Uterus (tissue), 4 donors: ENCODE results near the gene KCNIP2. TPM values are rescaled to one million over a fixed set of nuclear protein-coding genes. Genes with fewer than 3 reads are reported as not detected.

Experiments used
- DNase-seq, 2 donors: peaks; one replicate each; pipeline ENCODE4 v3.0.0-alpha.2; 2019 to 2020
- H3K27ac ChIP-seq, 2 donors: fragments of 200-600 bp; sonication (generic); 1 replicate in 1 of 2; 2 replicates in 1 of 2; pipeline ENCODE4 v1.5.1; 2016 to 2018
- H3K27me3 ChIP-seq, 2 donors: fragments of 200-600 bp; sonication (generic); one replicate each; pipeline ENCODE4 v1.5.1; 2018 to 2019; ENCODE audit warnings: control low read depth in 1 of 2
- H3K36me3 ChIP-seq, 2 donors: fragments of 200-600 bp; sonication (generic); one replicate each; pipeline ENCODE4 v1.5.1; 2019; ENCODE audit warnings: control low read depth in 1 of 2
- H3K4me1 ChIP-seq, 2 donors: fragments of 200-600 bp; sonication (generic); one replicate each; pipeline ENCODE4 v1.5.1; 2018 to 2019; ENCODE audit warnings: control low read depth in 1 of 2
- H3K4me3 ChIP-seq, 2 donors: fragments of 200-600 bp; sonication (generic); 1 replicate in 1 of 2; 2 replicates in 1 of 2; pipeline ENCODE4 v1.5.1; 2018 to 2019; ENCODE audit warnings: mild to moderate bottlenecking in 1 of 2
- H3K9me3 ChIP-seq, 2 donors: fragments of 200-600 bp; sonication (generic); one replicate each; pipeline ENCODE4 v1.5.1; 2019; ENCODE audit warnings: control low read depth in 1 of 2
- POLR2A ChIP-seq, 2 donors: fragments of 450-650 bp; IDR thresholded peaks; one replicate each; pipeline ENCODE4 v1.6.1; 2016; ENCODE audit warnings: antibody characterized with exemption in 2 of 2, mild to moderate bottlenecking in 1 of 2, moderate library complexity in 1 of 2
- intact Hi-C: fragments of 100-400 bp; cut with DNase I; formaldehyde crosslinking; loops from one replicate; pipeline ENCODE4 v1.15.1; 2023; ENCODE audit warnings: low total_unique reads
- total RNA-seq, 4 donors: library from RNA; depleted of rRNA in 3 of 4; stranded (reverse); fragments of >200 nt in 3 of 4; gene quantifications; one replicate each; pipeline versions ENCODE4 v1.1.0 to v1.2.4, GENCODE V29; 2014 to 2023
- TF ChIP-seq, protein P1 (sequence below), 4 experiments: fragments of 200-600 bp in 2 of 4; fragments of 450-650 bp in 2 of 4; sonication (generic) in 2 of 4; IDR thresholded peaks; one replicate each; pipeline ENCODE4 v1.5.1; 2016 to 2019; ENCODE audit warnings: antibody characterized with exemption in 4 of 4, mild to moderate bottlenecking in 2 of 4, moderate library complexity in 1 of 4
- donor health status: DM: yes; HTN: yes; CAD: no.

Gene KCNIP2
- total RNA-seq, 4 donors from 2014 or later: 0.29 to 8.6 (median 4.1) TPM; not detected in 1

GRCh38 chr10:101840102-101840684 lies 3.4 kb downstream of the KCNIP2 start:
- H3K27ac ChIP-seq: no peak overlapping the region
- TF ChIP-seq, protein P1, sequence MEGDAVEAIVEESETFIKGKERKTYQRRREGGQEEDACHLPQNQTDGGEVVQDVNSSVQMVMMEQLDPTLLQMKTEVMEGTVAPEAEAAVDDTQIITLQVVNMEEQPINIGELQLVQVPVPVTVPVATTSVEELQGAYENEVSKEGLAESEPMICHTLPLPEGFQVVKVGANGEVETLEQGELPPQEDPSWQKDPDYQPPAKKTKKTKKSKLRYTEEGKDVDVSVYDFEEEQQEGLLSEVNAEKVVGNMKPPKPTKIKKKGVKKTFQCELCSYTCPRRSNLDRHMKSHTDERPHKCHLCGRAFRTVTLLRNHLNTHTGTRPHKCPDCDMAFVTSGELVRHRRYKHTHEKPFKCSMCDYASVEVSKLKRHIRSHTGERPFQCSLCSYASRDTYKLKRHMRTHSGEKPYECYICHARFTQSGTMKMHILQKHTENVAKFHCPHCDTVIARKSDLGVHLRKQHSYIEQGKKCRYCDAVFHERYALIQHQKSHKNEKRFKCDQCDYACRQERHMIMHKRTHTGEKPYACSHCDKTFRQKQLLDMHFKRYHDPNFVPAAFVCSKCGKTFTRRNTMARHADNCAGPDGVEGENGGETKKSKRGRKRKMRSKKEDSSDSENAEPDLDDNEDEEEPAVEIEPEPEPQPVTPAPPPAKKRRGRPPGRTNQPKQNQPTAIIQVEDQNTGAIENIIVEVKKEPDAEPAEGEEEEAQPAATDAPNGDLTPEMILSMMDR (IDR thresholded peaks at IDR 0.05): no peak
- no peak for TF ChIP-seq POLR2A (IDR thresholded peaks at IDR 0.05)
- no peak overlapping the region for H3K4me3 ChIP-seq
- peaks cover 0 to 6% of the 10 kb centered on the region in 2 donors for H3K4me1 ChIP-seq
- H3K27me3 ChIP-seq: no peaks in the 10 kb centered on the region
- no peaks in the 10 kb centered on the region for H3K9me3 ChIP-seq
- intact Hi-C loops: no loop called here
- DNase-seq: no peak
- H3K36me3 ChIP-seq: no peaks in the 10 kb centered on the region

DNA sequence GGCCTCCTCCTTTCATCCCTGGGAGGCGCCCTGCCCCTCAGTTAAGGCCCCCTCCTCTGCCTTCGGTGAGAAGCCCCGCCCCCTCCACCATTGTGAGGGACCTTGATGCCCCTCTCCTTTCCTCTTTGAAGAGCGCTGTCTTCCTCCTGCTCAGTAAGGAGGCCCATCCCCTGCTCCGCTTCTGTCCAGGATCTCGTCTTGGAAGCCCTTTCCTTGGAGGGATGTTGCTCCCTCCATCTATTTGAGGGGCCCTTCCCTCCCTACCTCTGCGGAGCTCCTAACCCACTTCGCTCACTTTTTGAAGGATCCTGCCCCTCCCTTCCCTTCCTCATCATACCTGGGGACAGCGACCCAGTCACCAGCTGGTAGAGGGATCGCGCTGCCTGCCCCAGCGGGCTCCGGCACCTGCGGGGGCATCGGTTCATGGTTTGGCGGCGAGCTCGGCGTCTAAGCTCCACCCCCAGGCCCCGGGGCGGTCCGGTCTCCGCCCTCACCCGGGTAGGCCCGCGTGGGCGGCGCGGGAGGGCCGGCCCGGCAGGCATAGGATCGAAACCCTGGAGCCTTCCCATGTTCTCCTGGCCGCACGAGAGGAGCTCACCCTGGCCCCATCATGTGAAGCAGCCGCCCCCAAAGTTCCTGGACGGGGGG lies 4.1 kb downstream of the KCNIP2 start:
- H3K27ac ChIP-seq: no peak overlapping the region
- peaks cover 0 to 6% of the 10 kb centered on the region in 2 donors for H3K4me1 ChIP-seq
- DNase-seq: peak in 1 of 2 donors; percentile 37
- no peak overlapping the region for H3K4me3 ChIP-seq
- H3K27me3 ChIP-seq: no peaks in the 10 kb centered on the region
- no peaks in the 10 kb centered on the region for H3K36me3 ChIP-seq
- intact Hi-C loops: no loop called here
- no peak for TF ChIP-seq POLR2A (IDR thresholded peaks at IDR 0.05)
- TF ChIP-seq, protein P1 (IDR thresholded peaks at IDR 0.05): no peak
- H3K9me3 ChIP-seq: no peaks in the 10 kb centered on the region

- Histone ChIP-seq H3K27ac (no peak overlapping the region), H3K4me1 (peaks cover 0 to 6% of the 10 kb centered on the region in 2 donors), H3K36me3 (no peaks in the 10 kb centered on the region), H3K9me3 (no peaks in the 10 kb centered on the region), H3K4me3 (no peak overlapping the region), H3K27me3 (no peaks in the 10 kb centered on the region)
- intact Hi-C loops: no loop called here
- no peak for TF ChIP-seq POLR2A (IDR thresholded peaks at IDR 0.05)
- TF ChIP-seq, protein P1 (IDR thresholded peaks at IDR 0.05): no peak
- DNase-seq: no peak
These were observed 4.6 kb downstream of the KCNIP2 start for GRCh38 chr10:101839002-101839401.

GRCh38 chr10:101838416-101838970 lies 5.1 kb downstream of the KCNIP2 start:
- H3K4me3 ChIP-seq: no peak overlapping the region
- peaks cover 0 to 6% of the 10 kb centered on the region in 2 donors for H3K4me1 ChIP-seq
- no peak overlapping the region for H3K27ac ChIP-seq
- no peak for TF ChIP-seq POLR2A (IDR thresholded peaks at IDR 0.05)
- TF ChIP-seq, protein P1 (IDR thresholded peaks at IDR 0.05): no peak
- DNase-seq: no peak
- no peaks in the 10 kb centered on the region for H3K36me3 ChIP-seq
- intact Hi-C loops: no loop called here
- H3K9me3 ChIP-seq: no peaks in the 10 kb centered on the region
- H3K27me3 ChIP-seq: no peaks in the 10 kb centered on the region

- Histone ChIP-seq H3K9me3 (no peaks in the 10 kb centered on the region), H3K36me3 (no peaks in the 10 kb centered on the region), H3K27me3 (no peaks in the 10 kb centered on the region), H3K27ac (no peak overlapping the region), H3K4me3 (no peak overlapping the region), H3K4me1 (peaks cover 0 to 6% of the 10 kb centered on the region in 2 donors)
- TF ChIP-seq, protein P1 (IDR thresholded peaks at IDR 0.05): no peak
- TF ChIP-seq POLR2A (IDR thresholded peaks at IDR 0.05): no peak
- no peak for DNase-seq
- intact Hi-C loops: no loop called here
These were observed 5.9 kb downstream of the KCNIP2 start for GRCh38 chr10:101837748-101838147.
